GM18499 (cell line): ENCODE results near the gene FAAP100.

ENCODE experiments used
- ATAC-seq: cut with Tn5 transposase; IDR thresholded peaks from one replicate; pipeline ENCODE4 v1.9.1; 2021; ENCODE audit warnings: moderate number of reproducible peaks; ENCODE audit not compliant: insufficient read depth, unreplicated experiment

The FAAP100 gene

GRCh38 chr17:81515530-81516041 is 36.6 kb downstream of the FAAP100 start:
- ATAC-seq = no peak

GRCh38 chr17:81514739-81515529 is 37.2 kb downstream of the FAAP100 start:
- no peak for ATAC-seq

GRCh38 chr17:81514489-81514738 is 37.7 kb downstream of the FAAP100 start:
- no peak for ATAC-seq

GRCh38 chr17:81513753-81514488 is 38.2 kb downstream of the FAAP100 start:
- ATAC-seq = no peak

- no peak for ATAC-seq
Observed at GRCh38 chr17:81513372-81513752, 38.8 kb downstream of the FAAP100 start.

GRCh38 chr17:81512562-81513371 is 39.4 kb downstream of the FAAP100 start, which contains the start of gene ACTG1:
ACTG1 (minus strand) TSS chr17:81512799; CDS start chr17:81512354, 445 bp downstream.
- no peak for ATAC-seq

- no peak for ATAC-seq
Observed at GRCh38 chr17:81511804-81512561, 40.2 kb downstream of the FAAP100 start.

- ATAC-seq = no peak
Observed at GRCh38 chr17:81511554-81511803, 40.7 kb downstream of the FAAP100 start.

- ATAC-seq = no peak
Observed at GRCh38 chr17:81510785-81511553, 41.2 kb downstream of the FAAP100 start.

- ATAC-seq = no peak
Observed at GRCh38 chr17:81509972-81510784, 42.0 kb downstream of the FAAP100 start.

- no peak for ATAC-seq
Observed at GRCh38 chr17:81509207-81509971, 42.8 kb downstream of the FAAP100 start.

GRCh38 chr17:81508639-81509206 is 43.4 kb downstream of the FAAP100 start:
- ATAC-seq = no peak

GRCh38 chr17:81503619-81504018 is 48.5 kb downstream of the FAAP100 start:
- ATAC-seq = no peak

- ATAC-seq = no peak
Observed at GRCh38 chr17:81502471-81503017, 49.6 kb downstream of the FAAP100 start.

GRCh38 chr17:81500047-81500446 is 52.1 kb downstream of the FAAP100 start:
- ATAC-seq = no peak

GRCh38 chr17:81499601-81499970 is 52.6 kb downstream of the FAAP100 start:
- no peak for ATAC-seq

GRCh38 chr17:81498953-81499600 is 53.1 kb downstream of the FAAP100 start:
- ATAC-seq = no peak
